ENCODE measurements around the gene CNN1.

CNN1 gene

GRCh38 chr19:11541238-11541637 lies 2.6 kb downstream of the CNN1 start:
- H3K27ac ChIP-seq = no peak overlapping the region
- DNase-seq (ENCODE audit: low read depth, low spot score) = no peak
- TF ChIP-seq EZH2 (IDR thresholded peaks at IDR 0.05) (no peak), FOXP2 (optimal IDR thresholded peaks at IDR 0.05; ENCODE audit: control extremely low read depth, extremely low read length, insufficient read depth) (no peak), POLR2AphosphoS5 (IDR thresholded peaks at IDR 0.05; ENCODE audit: borderline replicate concordance, low read depth, low read length) (no peak)
- no peaks in the 10 kb centered on the region for H3K9me3 ChIP-seq (ENCODE audit: low read depth, low read length)
- no peaks in the 10 kb centered on the region for H3K36me3 ChIP-seq (ENCODE audit: insufficient read depth, low read length)
- no peak overlapping the region for H3K4me3 ChIP-seq
- H3K9ac ChIP-seq (ENCODE audit: insufficient read length) = no peak overlapping the region

DNA sequence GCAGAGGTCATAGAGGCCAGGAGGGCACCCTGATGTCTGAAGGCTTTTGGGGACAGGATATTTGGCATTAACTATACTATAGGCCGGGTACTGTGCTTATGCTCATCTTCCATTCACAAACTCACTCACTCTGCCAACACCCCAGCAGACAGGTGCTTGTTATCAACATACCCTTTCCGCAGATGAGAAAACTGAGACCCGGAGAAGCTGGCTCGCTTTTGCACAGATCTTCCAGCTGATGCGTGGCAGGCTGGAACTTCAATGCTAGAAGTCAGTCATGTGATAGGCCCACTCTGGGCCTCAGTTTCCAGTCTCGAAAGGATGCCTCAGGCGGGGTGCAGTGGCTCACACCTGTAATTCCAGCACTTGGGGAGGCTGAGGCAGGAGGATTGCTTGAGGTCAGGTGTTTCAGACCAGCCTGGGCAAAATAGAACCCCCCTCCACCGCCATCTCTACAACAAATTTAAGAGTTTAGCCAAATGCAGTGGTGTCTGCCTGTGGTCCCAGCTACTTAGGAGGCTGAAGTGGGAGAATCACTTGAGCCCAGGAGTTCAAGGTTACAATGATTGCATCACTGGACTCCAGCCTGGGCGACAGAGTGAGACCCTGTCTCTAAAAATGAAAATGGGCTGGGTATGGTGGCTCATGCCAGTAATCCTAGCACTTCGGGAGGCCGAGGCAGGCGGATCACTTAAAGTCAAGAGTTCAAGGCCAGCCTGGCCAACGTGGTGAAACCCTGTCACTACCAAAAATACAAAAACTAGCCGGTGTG lies 9.5 kb downstream of the CNN1 start:
- H3K27ac ChIP-seq = no peak overlapping the region
- no peak overlapping the region for H3K4me3 ChIP-seq
- no peak for TF ChIP-seq POLR2AphosphoS5 (IDR thresholded peaks at IDR 0.05; ENCODE audit: borderline replicate concordance, low read depth, low read length)
- no peak for TF ChIP-seq EZH2 (IDR thresholded peaks at IDR 0.05)
- TF ChIP-seq FOXP2 (optimal IDR thresholded peaks at IDR 0.05; ENCODE audit: control extremely low read depth, extremely low read length, insufficient read depth) = no peak
- no peak overlapping the region for H3K9ac ChIP-seq (ENCODE audit: insufficient read length)
- H3K36me3 ChIP-seq (ENCODE audit: insufficient read depth, low read length) = peaks cover 5% of the 10 kb centered on the region; the same call in 1 of the 2 replicates
- no peaks in the 10 kb centered on the region for H3K9me3 ChIP-seq (ENCODE audit: low read depth, low read length)
- no peak for DNase-seq (ENCODE audit: low read depth, low spot score)

- Histone ChIP-seq H3K27ac (no peak overlapping the region), H3K36me3 (ENCODE audit: insufficient read depth, low read length) (peaks cover 15% of the 10 kb centered on the region; the same call in 1 of the 2 replicates), H3K9ac (ENCODE audit: insufficient read length) (no peak overlapping the region), H3K4me3 (no peak overlapping the region), H3K9me3 (ENCODE audit: low read depth, low read length) (no peaks in the 10 kb centered on the region)
- DNase-seq (ENCODE audit: low read depth, low spot score) = no peak
- TF ChIP-seq FOXP2 (optimal IDR thresholded peaks at IDR 0.05; ENCODE audit: control extremely low read depth, extremely low read length, insufficient read depth) (no peak), EZH2 (IDR thresholded peaks at IDR 0.05) (no peak), POLR2AphosphoS5 (IDR thresholded peaks at IDR 0.05; ENCODE audit: borderline replicate concordance, low read depth, low read length) (no peak)
Observed at GRCh38 chr19:11549386-11549953, 10.8 kb downstream of the CNN1 start.

- H3K9ac ChIP-seq (ENCODE audit: insufficient read length) = no peak overlapping the region
- no peak for TF ChIP-seq POLR2AphosphoS5 (IDR thresholded peaks at IDR 0.05; ENCODE audit: borderline replicate concordance, low read depth, low read length)
- TF ChIP-seq FOXP2 (optimal IDR thresholded peaks at IDR 0.05; ENCODE audit: control extremely low read depth, extremely low read length, insufficient read depth) = no peak
- TF ChIP-seq EZH2 (IDR thresholded peaks at IDR 0.05) = no peak
- no peak for DNase-seq (ENCODE audit: low read depth, low spot score)
- no peak overlapping the region for H3K27ac ChIP-seq
- no peak overlapping the region for H3K4me3 ChIP-seq
- peaks cover 15% of the 10 kb centered on the region; the same call in 1 of the 2 replicates for H3K36me3 ChIP-seq (ENCODE audit: insufficient read depth, low read length)
- no peaks in the 10 kb centered on the region for H3K9me3 ChIP-seq (ENCODE audit: low read depth, low read length)
Observed at GRCh38 chr19:11550265-11550664, 11.6 kb downstream of the CNN1 start.

DNA sequence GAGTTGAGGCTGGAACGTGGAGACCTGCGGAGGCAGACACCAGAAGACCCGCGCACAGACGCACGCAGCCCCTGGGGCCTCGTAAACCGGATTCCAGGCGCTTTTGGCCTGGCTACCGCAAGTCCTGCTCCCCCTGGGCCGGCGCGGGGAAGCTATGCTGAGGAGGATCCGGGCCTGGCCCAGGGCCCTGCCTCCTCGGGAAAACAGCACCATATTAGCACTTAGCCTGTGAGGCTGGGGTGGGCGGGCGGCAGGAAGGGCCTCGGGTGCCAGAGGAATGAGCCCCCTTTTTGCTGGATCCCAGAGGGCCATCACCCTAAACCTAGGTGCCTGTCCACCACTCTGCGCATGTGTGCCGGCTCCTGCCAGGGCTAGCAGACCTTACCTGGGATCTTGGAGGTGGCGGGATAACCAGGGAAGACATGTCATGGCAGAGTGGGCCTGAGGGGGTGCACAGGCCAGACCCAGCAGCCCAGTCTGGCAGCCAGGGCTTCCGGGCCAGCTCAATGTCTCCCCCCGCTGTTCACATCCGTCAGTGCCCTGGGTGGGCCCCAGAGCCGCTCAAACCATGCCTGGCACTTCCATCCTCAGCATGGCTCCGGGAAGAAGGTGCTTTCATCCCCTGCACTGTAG lies 13.1 kb downstream of the CNN1 start:
- Histone ChIP-seq H3K4me3 (no peak overlapping the region), H3K9me3 (ENCODE audit: low read depth, low read length) (no peaks in the 10 kb centered on the region), H3K27ac (no peak overlapping the region), H3K36me3 (ENCODE audit: insufficient read depth, low read length) (peaks cover 15% of the 10 kb centered on the region; the same call in 1 of the 2 replicates), H3K9ac (ENCODE audit: insufficient read length) (no peak overlapping the region)
- DNase-seq (ENCODE audit: low read depth, low spot score) = no peak
- TF ChIP-seq POLR2AphosphoS5 (IDR thresholded peaks at IDR 0.05; ENCODE audit: borderline replicate concordance, low read depth, low read length) = 0 out of 2 replicates have a peak, but pooled peaks have one; percentile 8
- TF ChIP-seq FOXP2 (optimal IDR thresholded peaks at IDR 0.05; ENCODE audit: control extremely low read depth, extremely low read length, insufficient read depth) = no peak

DNA sequence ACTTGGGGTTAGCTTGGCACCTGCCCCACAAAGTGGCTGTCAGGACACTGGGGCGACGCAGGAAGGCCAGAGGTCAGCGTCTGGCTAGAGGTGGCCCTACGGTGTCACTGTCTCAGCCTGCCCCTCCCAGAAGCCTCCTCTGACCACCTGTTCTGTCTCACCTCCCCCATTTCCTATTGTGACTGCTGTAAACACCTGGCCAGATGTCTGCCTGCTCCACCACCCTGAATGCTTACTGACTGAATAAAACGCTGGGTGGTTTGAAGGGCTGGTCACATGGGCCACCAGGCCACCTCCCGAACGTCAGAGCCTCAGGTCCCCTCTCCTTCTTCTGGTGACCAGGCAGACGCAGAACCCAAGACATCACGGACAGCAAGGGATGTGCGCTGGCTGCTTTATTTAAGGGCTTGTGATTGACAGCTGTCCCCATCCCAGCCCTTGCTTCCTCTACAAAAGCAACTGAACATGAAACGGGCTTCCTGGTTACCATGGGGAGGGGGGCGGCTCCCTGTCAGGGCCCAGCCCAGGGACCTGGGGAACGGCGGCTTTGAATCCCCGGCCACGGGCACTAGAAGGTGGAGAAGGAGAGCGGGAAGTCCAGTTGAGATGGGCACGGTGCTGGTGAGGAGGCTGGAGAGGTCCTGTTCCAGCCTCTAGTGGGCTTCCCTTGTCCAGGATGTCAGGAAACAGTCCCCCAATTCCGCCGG lies 14.2 kb downstream of the CNN1 start:
- Histone ChIP-seq H3K9me3 (ENCODE audit: low read depth, low read length) (no peaks in the 10 kb centered on the region), H3K36me3 (ENCODE audit: insufficient read depth, low read length) (peaks cover 15% of the 10 kb centered on the region; the same call in 1 of the 2 replicates), H3K27ac (no peak overlapping the region), H3K4me3 (no peak overlapping the region), H3K9ac (ENCODE audit: insufficient read length) (no peak overlapping the region)
- no peak for DNase-seq (ENCODE audit: low read depth, low spot score)
- TF ChIP-seq FOXP2 (optimal IDR thresholded peaks at IDR 0.05; ENCODE audit: control extremely low read depth, extremely low read length, insufficient read depth) = no peak
- no peak for TF ChIP-seq POLR2AphosphoS5 (IDR thresholded peaks at IDR 0.05; ENCODE audit: borderline replicate concordance, low read depth, low read length)
- no peak for TF ChIP-seq EZH2 (IDR thresholded peaks at IDR 0.05)

DNA sequence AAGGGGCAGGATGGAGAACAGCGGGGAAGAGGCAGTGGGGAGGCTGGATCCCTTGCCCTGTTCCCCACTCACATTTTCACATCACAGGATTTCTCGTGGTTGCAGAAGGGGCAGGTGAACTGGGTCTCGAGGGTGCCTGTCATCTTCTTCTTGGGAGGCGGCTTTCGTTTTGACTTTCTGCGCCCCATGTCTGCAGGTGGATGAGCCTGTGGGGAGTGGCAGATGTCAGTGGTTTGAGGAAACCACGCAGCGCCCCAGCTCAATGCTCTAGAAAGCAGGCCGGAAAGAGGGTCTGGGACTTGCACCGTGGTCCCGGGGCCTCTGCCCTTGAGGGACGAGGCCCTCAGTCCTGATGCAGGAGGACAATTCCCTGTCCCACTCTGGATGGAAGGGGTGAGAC lies 15.5 kb downstream of the CNN1 start:
- no peaks in the 10 kb centered on the region for H3K9me3 ChIP-seq (ENCODE audit: low read depth, low read length)
- H3K27ac ChIP-seq = no peak overlapping the region
- H3K36me3 ChIP-seq (ENCODE audit: insufficient read depth, low read length) = peaks cover 15% of the 10 kb centered on the region; the same call in 1 of the 2 replicates
- no peak overlapping the region for H3K9ac ChIP-seq (ENCODE audit: insufficient read length)
- H3K4me3 ChIP-seq = no peak overlapping the region
- no peak for DNase-seq (ENCODE audit: low read depth, low spot score)
- TF ChIP-seq FOXP2 (optimal IDR thresholded peaks at IDR 0.05; ENCODE audit: control extremely low read depth, extremely low read length, insufficient read depth) (no peak), POLR2AphosphoS5 (IDR thresholded peaks at IDR 0.05; ENCODE audit: borderline replicate concordance, low read depth, low read length) (no peak), EZH2 (IDR thresholded peaks at IDR 0.05) (no peak)

- Histone ChIP-seq H3K9ac (ENCODE audit: insufficient read length) (no peak overlapping the region), H3K36me3 (ENCODE audit: insufficient read depth, low read length) (peaks cover 15% of the 10 kb centered on the region; the same call in 1 of the 2 replicates), H3K27ac (no peak overlapping the region), H3K4me3 (no peak overlapping the region), H3K9me3 (ENCODE audit: low read depth, low read length) (no peaks in the 10 kb centered on the region)
- TF ChIP-seq EZH2 (IDR thresholded peaks at IDR 0.05) = no peak
- no peak for TF ChIP-seq POLR2AphosphoS5 (IDR thresholded peaks at IDR 0.05; ENCODE audit: borderline replicate concordance, low read depth, low read length)
- no peak for TF ChIP-seq FOXP2 (optimal IDR thresholded peaks at IDR 0.05; ENCODE audit: control extremely low read depth, extremely low read length, insufficient read depth)
- DNase-seq (ENCODE audit: low read depth, low spot score) = no peak
Observed at GRCh38 chr19:11555246-11555645, 16.6 kb downstream of the CNN1 start.
